HG03196 (cell line): ENCODE measurements around the gene SCN5A.

Experiments used
- ATAC-seq: cut with Tn5 transposase; IDR thresholded peaks from one replicate; pipeline ENCODE4 v1.9.1; 2021; ENCODE audit not compliant: unreplicated experiment

The SCN5A gene

DNA sequence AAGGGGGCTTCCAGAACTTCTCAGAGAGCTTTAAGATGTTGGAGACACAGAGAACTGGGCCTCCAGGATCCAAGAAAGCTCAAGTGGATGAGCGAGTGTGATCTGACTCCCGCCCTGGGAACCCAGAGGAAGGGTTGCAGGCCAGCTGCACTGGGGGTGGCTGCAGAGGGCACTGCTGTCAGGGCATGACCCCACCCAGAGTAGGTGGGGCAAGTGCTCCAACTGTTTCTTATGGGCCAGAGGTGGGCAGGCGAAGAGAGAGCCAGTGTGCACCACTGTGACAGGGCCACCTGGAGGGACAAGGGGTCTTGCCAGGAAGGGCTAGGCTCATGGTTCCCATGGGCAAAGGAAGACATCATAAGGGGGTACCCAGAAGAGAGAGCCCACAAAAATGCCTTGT is 104.6 kb downstream of the SCN5A start:
- no peak for ATAC-seq

DNA sequence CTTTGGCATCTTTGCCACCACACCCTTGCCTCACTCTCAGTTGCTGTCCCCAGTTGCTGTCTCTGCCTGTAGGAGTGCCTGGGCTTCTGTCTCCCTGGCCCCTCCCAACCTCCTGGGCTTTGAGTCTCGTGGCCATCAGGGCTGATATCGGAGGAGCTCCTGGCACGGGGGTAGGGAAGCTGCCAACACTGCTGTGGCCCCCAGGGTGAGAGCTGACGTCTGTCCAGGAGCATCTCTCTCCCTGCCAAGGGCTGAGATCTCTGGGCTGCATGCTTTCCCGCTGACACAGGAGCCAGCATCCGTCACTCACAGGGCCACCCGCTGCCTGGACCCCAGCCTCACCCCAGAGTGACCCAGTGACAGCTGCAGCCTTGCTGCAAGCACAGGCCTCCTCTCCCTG is 105.9 kb downstream of the SCN5A start:
- ATAC-seq = no peak

DNA sequence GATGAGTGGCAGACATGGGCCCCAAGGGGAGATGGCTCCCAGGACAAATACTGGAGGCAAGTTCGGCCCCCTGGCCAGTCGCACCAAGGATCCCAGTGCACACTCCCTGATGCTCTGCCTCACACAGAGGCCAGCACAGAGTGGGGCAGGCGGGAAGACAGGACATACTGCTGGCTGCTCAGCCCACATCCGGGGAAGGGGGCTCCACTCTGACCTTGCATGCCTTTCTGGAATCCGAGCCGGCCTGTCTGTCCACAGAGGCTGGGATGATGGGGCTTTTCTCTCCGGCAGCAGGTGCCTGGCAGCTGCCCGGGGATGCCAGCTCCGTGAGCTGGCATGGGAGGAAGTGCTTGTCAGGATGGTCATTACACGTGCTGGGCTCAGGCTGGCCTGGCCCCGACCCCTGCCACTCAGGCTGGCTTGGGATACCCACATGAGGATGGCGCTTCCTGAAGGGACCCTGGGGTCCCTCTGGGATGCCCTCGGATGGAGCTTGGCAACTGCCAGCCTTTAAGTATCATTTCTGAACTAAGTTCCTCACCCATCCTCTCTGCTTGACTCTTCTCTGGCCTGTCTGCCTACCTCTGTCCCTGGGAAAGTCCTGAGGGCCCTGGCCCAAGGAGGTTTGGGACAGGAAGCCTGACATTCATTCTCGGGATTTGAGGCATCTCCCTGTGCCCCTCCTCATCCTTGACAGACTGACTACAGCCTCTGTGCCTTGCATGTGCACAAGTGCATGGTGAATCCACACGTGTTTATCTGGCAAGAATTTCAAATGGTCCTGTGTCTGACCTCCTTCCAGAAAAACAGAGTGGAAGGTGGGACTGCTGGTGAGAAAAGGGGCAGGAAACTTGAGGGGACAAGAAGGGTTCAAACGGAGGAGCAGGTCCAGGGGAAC is 106.8 kb downstream of the SCN5A start:
- ATAC-seq = no peak

DNA sequence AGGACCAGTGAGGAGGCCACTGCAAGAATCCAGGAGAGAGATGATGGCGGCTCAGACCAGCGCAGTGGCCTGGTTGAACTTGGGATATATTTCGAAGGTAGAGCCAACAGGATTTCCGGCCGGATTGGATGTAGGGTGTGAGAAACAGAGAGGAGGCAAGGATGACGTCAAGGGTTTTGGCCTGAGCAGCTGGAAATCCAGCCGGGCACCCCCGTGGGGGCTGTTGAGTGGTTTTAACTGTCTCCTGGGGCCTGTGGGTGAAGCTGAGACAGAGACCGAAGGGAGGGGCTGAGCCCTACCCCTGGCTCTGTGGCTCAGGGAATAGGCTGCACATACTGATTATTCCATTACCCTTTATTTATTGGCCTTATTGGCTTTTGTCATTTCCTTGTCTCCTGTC is 107.7 kb downstream of the SCN5A start:
- no peak for ATAC-seq

DNA sequence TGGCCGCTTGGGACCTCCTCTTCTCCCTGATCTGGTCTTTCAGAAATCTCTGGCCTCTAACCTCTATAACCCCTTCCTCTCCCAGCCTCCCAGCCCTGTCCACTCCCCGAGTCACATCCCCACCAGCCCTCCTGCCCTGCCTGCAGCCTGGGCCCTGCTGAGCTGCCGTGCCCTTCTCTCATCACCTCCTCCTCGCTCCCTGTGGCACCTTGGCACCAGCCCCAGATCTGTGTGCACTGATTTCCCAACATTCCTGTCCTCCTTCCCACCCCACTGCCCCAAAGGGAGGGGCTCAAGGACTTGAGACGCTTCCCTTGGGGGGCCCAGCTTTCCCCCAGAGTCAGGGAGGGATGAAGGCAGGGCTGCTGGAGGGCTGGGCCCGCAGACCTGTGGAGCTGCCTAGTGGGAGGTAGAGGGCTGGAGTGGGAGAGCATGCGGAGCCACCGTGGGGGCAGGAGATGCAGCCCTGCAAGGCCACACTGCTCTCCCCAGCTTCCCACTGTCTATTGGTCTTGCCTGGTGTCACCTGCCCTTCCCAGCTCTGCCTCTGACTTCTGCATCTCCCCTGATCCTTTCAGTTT is 110.6 kb downstream of the SCN5A start:
- no peak for ATAC-seq

DNA sequence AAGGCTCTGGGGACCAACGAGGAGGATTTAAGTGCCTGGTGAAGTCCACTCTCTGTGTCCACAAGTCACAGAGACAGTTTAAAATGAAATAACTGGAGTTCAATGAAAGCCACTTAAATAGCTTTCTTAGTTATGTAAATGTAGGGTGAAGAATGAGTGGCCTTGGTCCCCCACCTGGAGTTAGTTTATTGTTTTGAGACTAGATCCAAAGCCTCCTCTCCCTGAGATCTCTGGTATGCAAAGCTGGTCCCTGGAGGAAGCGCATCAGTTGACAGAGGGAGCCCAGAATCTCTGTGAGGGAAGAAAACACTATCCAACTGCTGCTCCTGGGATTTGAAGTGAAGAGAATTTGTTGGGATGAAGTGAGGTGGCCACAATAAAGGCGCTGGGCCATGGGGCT is 112.8 kb downstream of the SCN5A start:
- ATAC-seq = no peak

DNA sequence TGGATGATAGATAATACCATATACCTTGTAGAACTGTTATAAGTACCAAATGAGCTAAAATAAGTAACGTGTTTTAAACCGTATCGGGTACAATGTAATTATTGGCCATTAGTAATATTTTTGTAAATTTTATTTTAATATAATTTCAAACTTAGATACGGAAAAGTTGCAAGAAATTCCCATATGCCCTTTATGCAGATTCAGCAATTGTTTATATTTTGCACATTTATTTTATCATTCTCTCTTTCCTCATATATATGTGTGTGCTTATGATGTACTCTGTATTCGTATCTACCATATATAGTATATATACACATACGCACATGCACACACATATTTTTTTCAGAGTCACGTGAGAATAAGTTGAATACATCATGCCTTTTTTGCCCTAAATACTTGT is 114.9 kb downstream of the SCN5A start:
- ATAC-seq = no peak

DNA sequence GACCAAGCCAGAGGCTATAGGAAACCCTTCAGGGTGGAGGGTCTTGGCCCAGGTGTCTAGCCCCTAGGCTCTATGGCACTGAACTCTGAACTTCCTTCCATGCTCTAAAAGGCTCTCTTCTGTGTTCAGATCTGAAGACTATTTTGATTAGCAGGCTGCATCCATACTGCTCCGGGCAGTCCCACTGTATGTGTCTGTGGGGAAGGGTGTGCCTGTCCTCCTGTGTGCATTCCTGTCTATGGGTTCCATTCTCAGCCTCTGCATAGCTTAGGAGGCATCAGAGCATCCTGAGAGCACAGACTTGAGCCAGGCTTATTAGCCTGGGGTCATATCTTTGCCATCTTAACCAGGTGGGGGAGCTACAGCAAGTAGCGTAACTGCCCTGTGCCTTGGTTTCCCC is 115.3 kb downstream of the SCN5A start:
- no peak for ATAC-seq

DNA sequence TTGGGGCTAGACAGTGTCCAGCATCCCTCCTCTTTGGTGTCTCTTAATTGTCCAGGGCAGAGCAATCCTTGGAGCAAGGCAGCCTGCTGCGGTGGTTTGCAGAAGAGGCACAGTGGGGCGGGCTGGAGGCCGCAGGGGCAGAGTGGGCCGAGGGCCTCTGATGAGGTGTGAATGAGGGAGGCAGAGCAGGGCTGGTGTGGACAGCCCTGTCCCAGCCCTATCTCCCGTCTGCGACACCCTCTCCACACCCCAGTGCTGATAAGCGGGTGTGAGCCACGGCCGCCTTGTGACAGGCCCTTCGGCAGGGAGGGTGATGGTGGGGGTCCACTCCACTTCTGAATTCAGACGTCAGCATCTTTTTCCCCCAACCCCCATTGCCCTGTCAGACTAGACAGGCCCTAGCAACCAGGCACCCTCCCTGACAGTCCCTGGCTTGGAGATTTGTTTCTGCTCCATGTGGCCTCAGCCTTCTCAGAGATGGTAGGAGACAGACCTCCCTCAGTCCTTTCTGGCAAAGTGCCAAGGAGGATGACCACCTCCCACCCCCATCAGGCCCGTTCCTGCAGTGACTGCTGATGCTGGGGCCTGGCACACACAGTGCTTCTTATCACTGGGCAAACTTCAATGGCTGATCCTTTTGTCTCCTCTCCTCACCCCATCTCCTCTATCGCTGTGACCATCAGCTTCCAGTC is 116.1 kb downstream of the SCN5A start:
- ATAC-seq = no peak

DNA sequence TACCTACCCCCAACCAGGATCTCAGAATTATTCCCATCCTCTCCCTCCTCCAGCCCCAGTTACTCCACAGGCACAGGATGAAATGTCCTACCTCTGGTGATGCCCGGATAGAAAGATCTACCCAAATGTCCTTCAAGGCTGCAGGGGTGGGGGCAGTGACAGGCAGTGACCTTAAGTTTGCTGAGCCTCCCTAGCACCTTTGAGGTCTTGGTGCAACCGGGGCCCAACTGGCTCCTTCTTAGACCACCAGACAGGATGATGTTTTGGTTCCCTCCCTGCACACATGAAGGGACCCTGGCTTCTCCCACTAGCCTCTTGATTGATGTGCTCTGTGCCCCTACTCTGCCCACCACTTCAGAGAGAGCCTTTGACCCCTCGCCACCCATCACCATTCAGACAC is 117.0 kb downstream of the SCN5A start:
- ATAC-seq = no peak

DNA sequence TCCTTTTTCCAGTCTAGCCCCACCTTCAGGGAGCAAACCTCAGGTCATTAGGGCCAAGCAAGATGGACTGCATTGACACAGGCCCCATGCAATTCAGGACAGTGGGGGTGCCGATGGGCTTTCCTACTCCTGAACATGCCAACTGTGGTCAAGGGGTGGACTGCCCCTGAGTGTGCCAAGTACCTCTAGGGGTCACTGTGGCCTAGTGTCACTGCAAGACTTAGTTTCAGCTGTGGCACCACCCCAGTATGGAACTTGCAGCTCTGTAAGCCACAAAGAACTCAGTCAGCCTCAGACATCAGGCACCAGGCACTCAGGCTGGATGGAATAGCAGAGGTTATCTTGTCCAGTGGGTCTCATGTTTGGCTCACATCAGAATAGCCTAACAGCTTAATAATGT is 121.0 kb downstream of the SCN5A start:
- ATAC-seq = no peak

DNA sequence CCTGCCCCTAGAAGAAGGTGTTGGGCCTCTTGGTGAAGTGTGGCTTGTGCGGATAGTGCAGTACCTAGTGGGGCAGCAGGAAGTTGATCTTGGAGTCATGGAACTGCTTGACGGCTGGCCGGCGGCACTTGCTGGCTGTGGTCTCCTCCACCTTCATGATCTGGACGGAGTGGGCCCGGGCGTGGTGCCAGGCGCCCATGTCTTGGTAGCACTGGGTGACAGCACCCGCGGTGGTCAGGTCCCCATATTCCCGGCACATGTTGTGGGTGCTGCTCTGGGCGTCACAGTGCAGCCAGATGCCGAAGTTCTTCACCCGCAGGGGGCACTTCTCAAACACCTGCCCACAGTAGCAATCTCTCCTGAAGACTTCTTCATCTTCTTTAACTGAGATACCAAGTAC is 122.7 kb downstream of the SCN5A start:
- no peak for ATAC-seq

DNA sequence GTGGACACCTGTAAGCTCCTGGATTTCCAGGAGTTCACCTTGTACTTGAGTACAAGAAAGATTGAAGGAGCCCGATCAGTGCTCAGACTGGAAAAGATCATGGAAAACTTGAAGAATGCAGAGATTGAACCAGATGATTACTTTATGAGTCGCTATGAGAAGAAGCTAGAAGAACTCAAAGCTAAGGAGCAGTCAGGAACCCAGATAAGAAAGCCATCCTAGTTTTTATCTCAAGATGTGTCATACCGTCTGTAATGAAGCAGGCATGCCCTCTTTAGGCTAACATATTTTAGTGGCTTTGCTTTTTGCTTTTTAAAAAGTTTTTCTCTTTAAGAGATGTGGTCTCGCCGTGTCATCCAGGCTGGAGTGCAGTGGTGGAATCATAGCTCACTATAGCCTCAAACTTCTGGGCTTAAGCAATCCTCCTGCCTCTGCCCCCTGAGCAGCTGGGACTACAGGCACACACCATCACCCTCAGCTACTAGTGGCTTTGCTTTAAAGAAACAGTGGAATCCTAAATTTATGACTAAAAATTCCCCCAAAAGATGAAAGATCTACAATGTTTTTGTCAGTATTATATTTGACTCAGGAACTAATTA is 125.2 kb downstream of the SCN5A start:
- ATAC-seq = no peak

DNA sequence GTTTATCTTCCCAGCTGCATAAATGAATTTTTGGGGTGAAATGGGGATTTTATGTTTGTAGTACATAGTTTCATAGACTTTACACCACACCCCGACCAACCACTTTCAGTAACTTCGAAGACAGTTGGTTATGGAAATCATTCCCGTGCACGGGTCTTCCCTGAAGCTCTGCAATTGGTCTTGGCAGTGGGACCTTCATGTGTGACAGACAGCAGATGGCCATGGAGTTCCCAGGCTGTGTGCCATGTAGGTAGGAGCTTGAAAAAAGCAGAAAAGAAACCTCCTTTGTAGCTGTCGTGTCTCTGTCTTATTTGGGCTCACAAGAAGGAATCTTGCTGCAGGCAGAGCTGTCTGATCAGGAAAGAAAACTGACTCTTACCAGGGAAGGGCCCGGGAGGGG is 127.5 kb downstream of the SCN5A start:
- no peak for ATAC-seq

DNA sequence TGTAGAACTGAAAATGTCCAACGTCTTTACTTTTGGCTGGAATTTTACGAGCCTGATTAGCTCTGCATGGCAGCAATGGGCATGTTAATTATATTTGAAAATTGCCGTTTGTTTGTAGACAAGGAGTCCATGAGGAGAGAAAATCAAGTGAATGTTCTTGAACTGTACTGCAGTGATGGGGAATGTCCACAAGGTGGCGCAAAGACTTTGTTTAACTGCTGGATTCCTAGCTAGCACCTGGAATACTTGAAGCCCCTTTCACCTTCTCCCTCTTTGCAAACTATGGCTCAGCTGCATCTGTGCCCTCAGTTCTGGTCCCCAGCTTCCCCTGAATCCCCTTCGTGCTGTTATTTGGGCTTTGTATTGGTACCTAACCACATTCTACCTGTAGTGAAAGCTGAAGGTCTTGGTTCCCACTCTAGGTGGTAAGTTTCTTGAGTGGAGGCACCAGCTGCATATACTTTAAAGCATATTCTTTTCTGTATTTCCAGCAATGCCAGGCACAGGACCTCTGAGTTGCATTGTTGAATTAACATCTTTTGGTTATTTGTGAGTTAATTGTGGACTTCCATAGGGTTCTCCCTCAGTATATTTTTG is 128.0 kb downstream of the SCN5A start:
- no peak for ATAC-seq

DNA sequence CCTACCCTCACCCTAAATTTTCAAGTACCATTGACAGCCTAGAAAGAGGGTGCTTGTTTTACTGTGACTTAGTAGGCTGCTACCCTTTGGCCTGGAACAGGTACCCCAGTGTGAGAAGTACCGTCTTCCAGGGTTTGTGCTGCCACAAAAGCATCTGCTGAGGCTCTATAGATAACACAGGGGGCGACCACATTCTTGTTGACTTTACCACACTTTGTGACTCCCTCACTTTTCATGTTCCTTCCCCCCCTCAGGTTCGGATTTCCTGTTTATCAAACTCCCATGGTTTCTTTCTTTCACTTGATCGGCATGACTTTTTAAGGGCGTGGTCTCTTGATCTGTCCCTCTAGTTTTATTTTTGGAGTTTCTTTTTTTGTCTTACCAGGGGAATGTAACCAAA is 129.8 kb downstream of the SCN5A start:
- no peak for ATAC-seq

DNA sequence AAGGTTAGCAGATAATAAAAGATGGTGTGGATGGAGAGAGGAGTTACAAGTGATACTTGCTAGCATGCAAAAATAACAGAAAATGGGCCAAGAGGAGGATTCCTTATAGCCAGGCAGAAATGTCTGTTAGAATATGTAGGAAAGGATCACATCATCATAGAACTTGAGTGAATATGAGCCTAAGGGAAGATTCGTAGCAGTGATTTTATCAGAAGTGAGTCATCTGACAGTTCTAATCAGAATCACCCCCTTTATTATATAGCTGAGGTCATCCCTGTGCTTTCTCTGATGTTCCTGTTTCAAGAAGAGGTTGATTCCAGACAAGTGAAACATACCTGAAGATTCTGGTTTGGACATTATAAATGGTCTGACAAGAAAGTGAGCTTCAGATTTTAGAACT is 130.5 kb downstream of the SCN5A start:
- no peak for ATAC-seq

DNA sequence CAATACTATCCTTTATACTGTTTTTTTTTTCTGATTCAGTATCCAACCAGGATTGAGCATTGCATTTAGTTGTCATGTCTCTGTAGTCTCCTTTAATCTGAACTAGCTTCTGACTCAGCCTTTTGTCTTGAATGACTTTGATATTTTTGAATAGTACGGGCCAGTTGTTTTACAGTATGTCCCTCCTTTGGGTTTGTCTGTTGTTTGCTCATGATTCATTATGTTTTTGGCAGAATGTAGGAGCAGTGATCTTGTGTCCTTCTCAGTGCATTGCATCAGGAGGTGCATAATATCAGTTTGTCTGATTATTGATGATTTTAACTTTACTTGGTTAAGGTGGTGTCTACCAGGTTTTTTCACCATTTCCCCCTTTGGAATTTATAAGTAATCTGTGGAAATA is 132.8 kb downstream of the SCN5A start:
- no peak for ATAC-seq

DNA sequence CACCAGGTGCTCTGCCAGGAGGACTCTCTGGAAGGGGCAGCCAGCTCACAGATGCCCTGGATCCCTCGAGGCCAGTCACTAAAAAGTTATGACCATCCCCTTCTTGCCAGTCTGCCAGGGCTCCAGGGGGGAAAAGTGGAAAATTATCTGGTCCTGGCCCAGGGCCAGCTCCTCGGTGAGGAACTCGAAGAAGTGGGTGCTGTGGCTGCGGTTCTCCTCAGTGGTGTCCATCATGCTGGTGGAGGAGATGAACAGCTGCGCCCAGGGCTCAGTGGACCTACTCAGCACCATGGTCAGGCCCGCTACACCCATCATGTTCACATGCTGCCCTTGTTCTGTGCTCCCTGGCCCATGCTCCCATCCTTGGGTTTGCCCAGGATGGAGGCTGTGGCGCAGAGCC is 134.1 kb downstream of the SCN5A start:
- no peak for ATAC-seq

DNA sequence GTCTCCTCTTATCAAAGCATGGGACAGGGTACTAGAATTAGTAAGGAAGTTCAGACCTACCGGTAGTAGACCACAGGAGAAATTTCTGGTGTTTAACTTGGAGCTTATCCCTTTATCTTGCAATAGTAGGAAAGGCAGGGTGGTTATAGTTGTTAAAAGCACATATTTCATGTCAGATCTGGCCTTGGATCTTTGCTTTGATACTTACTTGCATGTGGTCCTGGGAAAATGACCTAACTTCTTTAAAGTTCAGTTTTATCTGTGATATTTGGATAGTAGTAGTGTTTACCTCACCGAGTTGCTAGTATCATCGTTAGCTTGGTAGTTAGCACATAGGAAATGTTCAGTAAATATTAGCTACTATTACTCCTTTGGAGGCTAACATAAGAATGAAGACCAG is 137.9 kb downstream of the SCN5A start:
- no peak for ATAC-seq

DNA sequence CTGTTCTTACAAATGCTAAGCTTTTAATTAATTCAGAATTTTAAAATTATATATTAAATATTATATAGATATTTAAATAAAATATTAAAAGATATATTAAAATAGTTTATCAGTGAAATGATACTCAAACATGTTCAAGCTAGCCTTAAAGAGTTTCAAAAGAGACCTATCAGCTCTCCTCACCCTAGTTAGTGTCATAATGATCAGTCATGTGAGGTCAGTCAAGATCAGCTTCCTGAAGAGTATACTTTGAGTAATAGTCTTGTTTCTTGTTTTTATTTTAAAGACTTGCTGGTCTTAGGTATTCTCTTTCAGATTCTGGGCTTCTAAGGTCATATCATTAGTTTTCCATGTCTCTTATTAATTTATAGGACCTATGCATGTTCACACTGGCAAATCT is 138.9 kb downstream of the SCN5A start:
- no peak for ATAC-seq
